ENCODE measurements around the gene ZNF487. TPM values are rescaled to one million over a fixed set of nuclear protein-coding genes. Genes with fewer than 3 reads are reported as not detected.

Gene ZNF487
- total and polyA plus RNA-seq, 2 donors (not counting 1 experiment from before 2014, with no cell fraction given) = 9.8 to 14.8 TPM

GRCh38 chr10:43430926-43431663 is 5.8 kb upstream of the ZNF487 start:
- ChIA-PET CTCF (no interaction called here), POLR2A (no interaction called here)
- intact Hi-C loops (cut with micrococcal nuclease) = no loop called here
- Histone ChIP-seq H3K9me3 (ENCODE audit: control extremely low read depth in 1 of 3, control insufficient read depth in 2 of 3, insufficient read depth in 1 of 3, low read length in 2 of 3) (peaks cover 0 to 4% (median 0%) of the 10 kb centered on the region in 3 donors), H2AFZ (ENCODE audit: insufficient read depth, low read depth, low read length, poor library complexity, severe bottlenecking) (no peak overlapping the region), H3K79me2 (ENCODE audit: control insufficient read depth, insufficient read depth, low read length) (peaks cover 20% of the 10 kb centered on the region), H3K27me3 (replicated peaks in 1 of 4; ENCODE audit: control extremely low read depth in 1 of 4, control insufficient read depth in 3 of 4, insufficient read depth in 4 of 4, low read length in 3 of 4) (no peaks in the 10 kb centered on the region), H3K9ac (ENCODE audit: low read length) (no peak overlapping the region), H3K27ac (ENCODE audit: low read length in 2 of 2) (no peak overlapping the region), H3K36me3 (replicated peaks in 1 of 2; ENCODE audit: control extremely low read depth in 1 of 2, control insufficient read depth in 1 of 2, extremely low read depth in 1 of 2, insufficient read depth in 2 of 2, low read length in 1 of 2) (no peaks in the 10 kb centered on the region), H3K4me1 (ENCODE audit: control insufficient read depth in 2 of 2, insufficient read depth in 2 of 2, low read length in 2 of 2) (peaks cover 17 to 27% of the 10 kb centered on the region in 2 donors), H3K4me3 (ENCODE audit: control extremely low read depth in 1 of 5, extremely low read depth in 1 of 5, insufficient read depth in 1 of 5, low read depth in 2 of 5, low read length in 4 of 5) (no peak overlapping the region), H4K20me1 (ENCODE audit: control insufficient read depth, insufficient read depth, low read length, poor library complexity, severe bottlenecking) (no peaks in the 10 kb centered on the region), H3K4me2 (replicated peaks; ENCODE audit: low read depth, low read length, poor library complexity, severe bottlenecking) (no peak overlapping the region)
- TF ChIP-seq, protein P1, sequence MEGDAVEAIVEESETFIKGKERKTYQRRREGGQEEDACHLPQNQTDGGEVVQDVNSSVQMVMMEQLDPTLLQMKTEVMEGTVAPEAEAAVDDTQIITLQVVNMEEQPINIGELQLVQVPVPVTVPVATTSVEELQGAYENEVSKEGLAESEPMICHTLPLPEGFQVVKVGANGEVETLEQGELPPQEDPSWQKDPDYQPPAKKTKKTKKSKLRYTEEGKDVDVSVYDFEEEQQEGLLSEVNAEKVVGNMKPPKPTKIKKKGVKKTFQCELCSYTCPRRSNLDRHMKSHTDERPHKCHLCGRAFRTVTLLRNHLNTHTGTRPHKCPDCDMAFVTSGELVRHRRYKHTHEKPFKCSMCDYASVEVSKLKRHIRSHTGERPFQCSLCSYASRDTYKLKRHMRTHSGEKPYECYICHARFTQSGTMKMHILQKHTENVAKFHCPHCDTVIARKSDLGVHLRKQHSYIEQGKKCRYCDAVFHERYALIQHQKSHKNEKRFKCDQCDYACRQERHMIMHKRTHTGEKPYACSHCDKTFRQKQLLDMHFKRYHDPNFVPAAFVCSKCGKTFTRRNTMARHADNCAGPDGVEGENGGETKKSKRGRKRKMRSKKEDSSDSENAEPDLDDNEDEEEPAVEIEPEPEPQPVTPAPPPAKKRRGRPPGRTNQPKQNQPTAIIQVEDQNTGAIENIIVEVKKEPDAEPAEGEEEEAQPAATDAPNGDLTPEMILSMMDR (IDR thresholded peaks at IDR 0.05) = no peak
- TF ChIP-seq EZH2 (IDR thresholded peaks at IDR 0.05; ENCODE audit: borderline replicate concordance, insufficient read depth, low read depth, low read length, poor library complexity, severe bottlenecking) = no peak
- DNase-seq (no peak), ATAC-seq (ENCODE audit: low read depth) (no peak)
- Mint-ChIP-seq H3K27me3 (no peaks in the 10 kb centered on the region), H3K4me1 (peaks cover 15% of the 10 kb centered on the region), H3K4me3 (no peak overlapping the region), H3K9me3 (ENCODE audit: insufficient read depth) (no peaks in the 10 kb centered on the region), H3K27ac (no peak overlapping the region)
- 93% methylated on average over 5 of the region's 8 CpGs for WGBS (ENCODE audit: insufficient coverage)

Data from B cell (primary cell).